Measurements from ENCODE around the gene CXCL14.

GRCh38 chr5:135565725-135566421 lies 12.9 kb downstream of the CXCL14 start:
- TF ChIP-seq CTCF (IDR thresholded peaks at IDR 0.05) (peak in 3 of 4 experiments; percentile 47 to 75 (median 48)), POLR2A (IDR thresholded peaks at IDR 0.05) (no peak), POLR2AphosphoS5 (IDR thresholded peaks at IDR 0.05) (no peak)
